GM12892 (cell line): ENCODE results near the gene ALDH2.
"Not testable (repeated sequence)": the region's sequence is repeated elsewhere in the genome, so short reads cannot be mapped to it uniquely, and the experiment has no call there.

Experiments used
- DNase-seq: peaks from one replicate; pipeline ENCODE4 v3.0.0; 2011; ENCODE audit not compliant: insufficient read length
- FAIRE-seq: peaks from 2 replicates; lab custom pipeline; 2011; peaks lifted over from hg19 to GRCh38; lab: Jason Lieb, UNC
- POLR2A ChIP-seq: IDR thresholded peaks from 2 replicates; pipeline ENCODE4 v1.6.1; 2011; ENCODE audit warnings: low read depth, low read length, control low read depth
- POLR2AphosphoS5 ChIP-seq: IDR thresholded peaks from 2 replicates; pipeline ENCODE4 v1.6.1; 2011; ENCODE audit warnings: low read depth, low read length, control low read depth
- TAF1 ChIP-seq: IDR thresholded peaks from 2 replicates; pipeline ENCODE4 v1.6.1; 2011; ENCODE audit warnings: low read depth, mild to moderate bottlenecking, control low read depth, low read length, borderline replicate concordance

Gene ALDH2

DNA sequence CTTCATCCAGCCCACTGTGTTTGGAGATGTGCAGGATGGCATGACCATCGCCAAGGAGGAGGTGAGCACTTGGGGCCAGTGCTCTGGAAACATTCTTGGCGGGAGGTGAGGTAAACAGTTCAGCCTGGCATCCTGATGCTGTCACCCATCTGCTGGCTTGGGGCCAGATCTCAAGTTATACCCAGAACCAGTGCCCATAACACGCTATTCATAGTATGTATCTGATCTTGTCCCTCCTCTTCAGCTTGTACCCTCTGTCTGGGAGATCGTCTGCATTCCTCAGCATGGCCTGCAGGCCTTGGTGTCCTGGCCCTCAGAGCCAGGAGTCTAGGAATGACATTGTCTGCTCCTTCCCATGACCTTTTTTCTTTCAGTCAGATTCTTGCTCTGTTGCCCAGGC, 31.4 kb downstream of the ALDH2 start:
- TF ChIP-seq POLR2AphosphoS5 (no peak), POLR2A (no peak), TAF1 (no peak)
- FAIRE-seq (no peak), DNase-seq (no peak)

DNA sequence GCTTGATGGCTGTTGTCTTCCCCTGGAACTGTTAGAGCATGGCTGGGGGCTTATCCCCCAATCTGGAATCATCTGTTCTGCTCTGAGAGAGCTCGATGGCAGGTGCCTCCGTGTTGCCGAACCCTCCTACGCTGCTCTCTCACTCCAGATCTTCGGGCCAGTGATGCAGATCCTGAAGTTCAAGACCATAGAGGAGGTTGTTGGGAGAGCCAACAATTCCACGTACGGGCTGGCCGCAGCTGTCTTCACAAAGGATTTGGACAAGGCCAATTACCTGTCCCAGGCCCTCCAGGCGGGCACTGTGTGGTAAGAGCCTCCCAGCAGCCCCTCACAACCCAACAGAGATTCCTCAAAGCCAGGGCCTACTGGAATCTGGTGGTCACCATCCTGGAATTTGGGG, 33.0 kb downstream of the ALDH2 start:
- TF ChIP-seq POLR2A (no peak), TAF1 (no peak), POLR2AphosphoS5 (no peak)
- DNase-seq = no peak
- no peak for FAIRE-seq

DNA sequence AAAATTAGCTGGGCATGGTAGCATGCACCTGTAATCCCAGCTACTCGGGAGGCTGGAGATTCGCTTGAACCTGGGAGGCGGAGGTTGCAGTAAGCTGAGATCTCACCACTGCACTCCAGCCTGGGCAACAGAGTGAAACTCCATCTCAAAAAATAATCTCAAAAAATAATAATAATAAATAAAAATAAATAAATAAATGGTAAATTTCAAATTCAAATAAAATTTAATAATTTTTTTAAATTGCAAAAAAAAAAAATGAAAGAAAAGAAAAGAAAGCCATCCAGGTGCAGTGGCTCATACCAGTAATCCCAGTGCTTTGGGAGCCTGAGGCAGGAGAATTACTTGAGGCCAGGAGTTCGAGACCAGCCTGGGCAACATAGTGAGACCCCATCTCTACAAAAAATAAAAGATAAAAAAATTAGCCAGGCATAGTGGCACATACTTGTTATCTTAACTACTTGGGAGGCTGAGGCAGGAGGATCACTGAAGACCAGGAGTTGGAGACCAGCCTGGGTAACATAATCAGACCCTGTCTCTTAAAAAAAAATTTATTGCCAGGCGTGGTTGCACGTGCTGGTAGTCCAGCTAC, 36.4 kb downstream of the ALDH2 start:
- DNase-seq (no peak), FAIRE-seq (no peak)
- TF ChIP-seq POLR2A (no peak), POLR2AphosphoS5 (no peak), TAF1 (no peak)

DNA sequence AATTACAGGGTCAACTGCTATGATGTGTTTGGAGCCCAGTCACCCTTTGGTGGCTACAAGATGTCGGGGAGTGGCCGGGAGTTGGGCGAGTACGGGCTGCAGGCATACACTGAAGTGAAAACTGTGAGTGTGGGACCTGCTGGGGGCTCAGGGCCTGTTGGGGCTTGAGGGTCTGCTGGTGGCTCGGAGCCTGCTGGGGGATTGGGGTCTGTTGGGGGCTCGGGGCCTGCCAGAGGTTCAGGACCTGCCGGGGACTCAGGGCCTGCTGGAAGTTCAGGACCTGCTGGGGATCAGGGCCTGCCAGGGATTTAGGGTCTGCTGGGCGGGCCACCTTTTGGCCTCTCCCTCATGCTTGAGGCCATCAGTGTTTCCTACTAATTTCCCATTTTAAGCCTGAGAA, 37.1 kb downstream of the ALDH2 start:
- FAIRE-seq = no peak
- no peak for TF ChIP-seq POLR2AphosphoS5
- no peak for TF ChIP-seq POLR2A
- no peak for TF ChIP-seq TAF1
- DNase-seq = no peak

DNA sequence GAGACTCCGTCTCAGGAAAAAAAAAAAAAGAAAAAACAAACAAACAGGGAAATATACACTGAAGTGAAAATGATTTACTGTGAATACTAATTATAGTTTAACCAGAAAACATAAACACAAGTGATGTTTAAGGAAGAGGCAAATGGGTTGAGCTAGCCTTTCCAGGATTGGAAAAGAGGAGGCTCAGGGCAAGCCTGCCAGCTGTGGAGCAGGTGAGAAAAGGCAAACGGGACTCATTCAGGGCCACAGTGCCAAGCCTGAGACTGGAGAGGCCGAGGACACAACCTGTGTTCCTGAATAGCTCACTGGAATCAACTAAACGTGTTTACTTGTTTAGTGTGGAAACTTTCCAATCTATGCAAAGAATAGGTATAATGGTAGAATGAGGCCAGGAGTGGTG, 39.6 kb downstream of the ALDH2 start:
- no peak for FAIRE-seq
- TF ChIP-seq TAF1 = no peak
- no peak for TF ChIP-seq POLR2A
- TF ChIP-seq POLR2AphosphoS5 = no peak
- DNase-seq = no peak

DNA sequence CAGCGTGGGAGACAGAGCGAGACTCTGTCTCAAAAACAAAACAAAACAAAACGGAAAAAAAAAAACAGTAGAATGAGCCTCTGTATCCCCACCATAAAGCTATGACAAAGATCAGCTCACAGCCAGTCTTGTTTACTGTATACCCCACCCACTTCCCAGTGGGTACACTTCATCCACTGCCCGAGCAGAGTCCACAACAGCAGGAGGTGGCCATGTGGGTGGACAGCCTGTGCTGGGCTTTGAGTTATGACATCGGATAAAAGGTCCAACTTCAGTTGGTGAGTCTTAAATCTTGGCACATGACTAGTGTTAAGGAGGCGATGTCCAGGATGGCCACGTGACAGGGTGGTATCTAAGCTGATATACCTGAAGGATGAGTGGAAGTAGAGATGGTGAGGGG, 40.5 kb downstream of the ALDH2 start:
- no peak for FAIRE-seq
- TF ChIP-seq POLR2AphosphoS5 (no peak), POLR2A (no peak), TAF1 (no peak)

DNA sequence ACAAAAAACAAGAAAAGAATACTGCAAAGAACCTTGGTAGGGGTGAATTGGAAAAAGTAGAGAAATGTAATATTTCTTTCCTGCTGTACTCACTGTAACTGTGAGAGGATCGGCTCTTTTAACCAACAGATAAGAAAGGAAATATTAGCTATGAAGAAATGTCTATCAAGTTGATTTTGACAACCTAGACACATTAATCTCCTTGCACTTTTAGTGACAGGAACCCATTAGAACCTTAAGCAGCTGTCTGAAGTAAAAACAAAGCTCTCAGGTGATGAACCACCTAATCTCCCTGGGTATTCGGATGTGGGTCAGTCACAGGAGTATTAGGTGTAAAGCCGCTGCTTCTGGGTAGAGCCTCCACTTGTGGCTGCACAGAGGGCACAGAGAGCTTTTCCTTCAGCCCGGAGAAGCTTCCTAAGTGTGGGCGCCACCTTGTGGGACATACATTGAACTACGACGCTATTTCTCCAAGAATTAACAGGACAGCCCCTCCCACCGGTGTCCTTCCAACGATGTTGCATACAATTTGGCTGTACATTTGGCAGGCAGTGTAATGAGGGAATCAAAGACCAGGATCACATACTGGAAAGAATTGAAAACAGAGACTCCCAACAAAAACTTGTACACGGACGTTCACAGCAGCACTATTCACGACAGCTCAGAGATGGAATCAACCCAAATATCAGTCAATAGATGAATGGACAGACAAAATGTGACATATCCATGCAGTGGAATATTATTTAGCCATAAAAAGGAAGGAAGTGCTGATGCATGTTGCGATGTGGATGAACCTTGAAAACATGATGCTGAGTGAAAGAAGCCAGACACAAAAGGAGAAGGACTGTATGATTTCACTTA, 46.4 kb downstream of the ALDH2 start:
- FAIRE-seq = peak; percentile 93
- TF ChIP-seq POLR2AphosphoS5 = no peak
- no peak for TF ChIP-seq POLR2A
- TF ChIP-seq TAF1 = no peak
- peak; percentile 63 for DNase-seq

More for the DNA sequence above, 40.5 kb downstream of the ALDH2 start:
- DNase-seq = no peak

DNA sequence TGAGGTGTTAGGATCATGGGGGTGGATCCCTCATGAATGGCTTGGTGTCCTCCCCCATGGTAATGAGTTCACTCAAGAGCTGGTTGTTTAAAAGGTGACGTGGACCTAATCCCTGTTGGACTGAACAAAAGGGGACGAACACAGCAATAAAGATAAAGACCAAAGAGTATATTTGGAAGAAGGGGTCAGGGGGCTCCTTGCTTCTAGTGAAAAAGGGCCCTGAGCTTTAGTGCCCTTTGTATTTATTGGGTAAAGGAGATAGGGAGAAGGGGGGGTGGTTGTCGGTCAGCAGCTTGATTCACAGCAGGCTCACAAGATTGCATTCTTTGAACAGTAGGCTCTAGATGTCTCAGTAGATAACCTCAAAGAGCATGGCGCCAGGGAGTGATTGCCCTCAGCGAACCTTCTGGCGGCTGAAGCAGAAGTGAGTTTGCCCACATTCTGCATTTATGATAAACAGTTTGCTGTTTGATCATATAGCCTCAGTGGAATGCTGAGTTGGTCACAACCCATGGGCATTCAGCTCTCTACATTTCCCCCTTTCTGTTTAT, 49.4 kb downstream of the ALDH2 start:
- no peak for FAIRE-seq
- DNase-seq = no peak
- no peak for TF ChIP-seq POLR2A
- TF ChIP-seq TAF1 = no peak
- TF ChIP-seq POLR2AphosphoS5 = no peak

DNA sequence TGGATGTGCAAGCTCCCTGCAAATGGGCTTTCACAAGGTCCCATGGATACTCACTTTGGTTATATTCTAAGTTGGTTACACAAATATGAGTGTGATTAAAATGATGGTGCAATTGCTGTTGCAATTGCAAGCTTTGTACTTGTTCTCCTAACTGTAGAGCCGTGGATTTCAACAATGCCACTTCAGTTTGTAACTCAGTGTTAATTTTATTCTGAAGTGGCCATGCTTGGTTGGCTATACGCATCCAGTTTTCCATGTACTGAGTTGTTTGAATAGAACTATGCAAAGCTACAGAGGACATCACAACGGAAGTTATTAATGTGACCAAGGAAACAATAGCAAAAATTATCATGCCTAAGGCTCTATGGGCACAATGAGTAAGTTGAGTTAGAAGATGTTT, 50.2 kb downstream of the ALDH2 start:
- not testable (repeated sequence) for FAIRE-seq, DNase-seq

DNA sequence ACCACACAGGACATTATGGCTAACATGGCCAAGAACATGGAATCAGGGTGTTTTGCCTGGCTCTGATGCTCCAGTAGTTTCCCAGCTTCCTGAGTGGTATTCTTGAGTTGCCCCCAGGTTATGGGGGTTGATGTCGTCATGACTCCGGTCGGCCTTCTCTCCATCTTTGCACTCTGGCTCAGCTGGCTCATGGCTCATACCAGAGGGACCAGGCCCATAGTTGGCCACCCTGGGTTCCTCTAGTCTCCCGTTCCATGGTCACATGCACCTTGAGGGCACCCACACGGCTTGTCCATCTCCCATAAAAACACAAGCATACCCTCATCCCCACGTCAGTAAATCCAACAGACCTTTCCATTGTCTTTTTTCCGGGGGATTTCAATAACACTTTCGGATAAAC, 51.6 kb downstream of the ALDH2 start:
- TF ChIP-seq TAF1 = no peak
- TF ChIP-seq POLR2A = no peak
- TF ChIP-seq POLR2AphosphoS5 = no peak
- FAIRE-seq (no peak), DNase-seq (no peak)

DNA sequence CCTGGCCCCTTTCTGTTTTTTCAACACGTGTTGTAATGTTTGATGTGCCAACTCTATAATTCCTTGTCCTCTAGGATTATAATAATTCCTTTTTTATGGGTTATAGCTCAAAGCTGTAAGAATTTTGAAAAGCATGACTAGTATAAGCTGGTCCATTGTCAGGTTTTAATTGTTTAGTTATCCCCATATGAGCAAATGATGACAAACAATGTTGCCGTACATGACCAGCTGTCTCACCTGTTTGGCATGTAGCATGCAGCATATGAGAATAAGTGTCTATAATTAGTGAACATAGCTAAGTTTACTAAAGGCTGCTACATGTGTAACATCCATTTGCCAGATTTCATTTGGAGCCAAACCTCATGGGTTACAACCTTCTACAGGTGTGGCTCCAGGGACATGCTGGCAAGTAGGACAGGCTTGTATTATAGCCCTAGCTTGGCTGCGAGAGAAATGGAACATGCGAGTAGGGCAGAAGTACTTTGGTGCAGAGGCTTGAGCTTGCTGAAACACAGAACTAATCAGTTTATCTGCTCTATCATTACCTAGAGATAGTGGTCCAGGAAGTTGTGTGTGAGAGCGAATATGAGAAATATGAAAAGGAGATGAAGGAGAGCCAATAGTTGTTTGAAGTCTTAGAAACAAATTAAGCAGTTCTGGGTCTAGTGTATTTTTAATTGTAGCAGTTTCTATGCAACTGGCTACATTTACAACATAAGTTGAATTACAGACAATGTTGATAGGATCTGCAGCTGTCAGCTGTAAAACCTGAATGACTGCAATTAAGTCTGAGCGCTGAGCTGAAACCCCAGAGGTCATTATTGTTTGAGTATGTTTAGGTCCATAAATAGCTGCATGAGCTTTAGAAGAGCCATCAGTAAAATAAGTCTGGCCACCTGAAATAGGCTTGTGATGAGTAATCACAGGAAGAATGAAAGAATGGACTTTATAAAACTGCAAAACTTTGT, 52.7 kb downstream of the ALDH2 start:
- DNase-seq (no peak), FAIRE-seq (no peak)
- no peak for TF ChIP-seq TAF1
- TF ChIP-seq POLR2A = no peak
- TF ChIP-seq POLR2AphosphoS5 = no peak

DNA sequence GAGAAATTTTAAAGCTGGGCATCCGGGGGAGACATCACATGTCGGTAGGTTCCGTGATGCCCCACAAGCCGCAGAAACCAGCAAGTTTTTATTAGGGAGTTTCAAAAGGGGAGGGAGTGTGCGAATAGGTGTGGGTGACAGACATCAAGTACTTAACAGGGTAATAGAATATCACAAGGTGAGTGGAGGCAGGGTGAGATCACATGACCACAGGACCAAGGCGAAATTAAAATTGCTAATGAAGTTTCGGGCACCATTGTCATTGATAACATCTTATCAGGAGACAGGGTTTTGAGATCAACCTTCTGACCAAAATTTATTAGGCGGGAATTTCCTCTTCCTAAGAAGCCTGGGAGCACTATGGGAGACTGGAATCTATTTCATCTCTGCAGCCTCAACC, 54.1 kb downstream of the ALDH2 start:
- not testable (repeated sequence) for FAIRE-seq

More for the DNA sequence above, 54.1 kb downstream of the ALDH2 start:
- not testable (repeated sequence) for DNase-seq
